Measurements from ENCODE around the gene CYTH3.
A peak's percentile ranks its signal among the peaks of the same experiment; 100 is the strongest.

The CYTH3 gene

GRCh38 chr7:6279341-6279740 is 6.9 kb upstream of the CYTH3 start:
- DNase-seq: no peak

- no peak for DNase-seq
Observed at GRCh38 chr7:6278749-6279310, 6.4 kb upstream of the CYTH3 start.

GRCh38 chr7:6277476-6277875 is 5.1 kb upstream of the CYTH3 start:
- no peak for DNase-seq

GRCh38 chr7:6276911-6277408 is 4.5 kb upstream of the CYTH3 start:
- DNase-seq: no peak

GRCh38 chr7:6274743-6275142 is 2.3 kb upstream of the CYTH3 start:
- no peak for DNase-seq

- DNase-seq: no peak
Observed at GRCh38 chr7:6273917-6274630, 1.6 kb upstream of the CYTH3 start.

GRCh38 chr7:6273380-6273837 is 985 bp upstream of the CYTH3 start:
- peak; percentile 9 for DNase-seq

- peak; percentile 18 for DNase-seq
Observed at GRCh38 chr7:6271694-6272440, 557 bp downstream of the CYTH3 start.

GRCh38 chr7:6271060-6271658 is 1.3 kb downstream of the CYTH3 start:
- peak; percentile 37 for DNase-seq

GRCh38 chr7:6269527-6269926 is 2.9 kb downstream of the CYTH3 start:
- no peak for DNase-seq

- DNase-seq: no peak
Observed at GRCh38 chr7:6268907-6269306, 3.5 kb downstream of the CYTH3 start.

GRCh38 chr7:6268023-6268900 is 4.2 kb downstream of the CYTH3 start:
- no peak for DNase-seq

GRCh38 chr7:6266699-6267098 is 5.7 kb downstream of the CYTH3 start:
- DNase-seq: no peak

- DNase-seq: no peak
Observed at GRCh38 chr7:6262221-6262620, 10.2 kb downstream of the CYTH3 start.

GRCh38 chr7:6261699-6262098 is 10.7 kb downstream of the CYTH3 start:
- DNase-seq: no peak

GRCh38 chr7:6260291-6261187 is 11.9 kb downstream of the CYTH3 start:
- no peak for DNase-seq

GRCh38 chr7:6259257-6259656 is 13.2 kb downstream of the CYTH3 start:
- no peak for DNase-seq

- DNase-seq: no peak
Observed at GRCh38 chr7:6258440-6259182, 13.8 kb downstream of the CYTH3 start.

GRCh38 chr7:6257675-6258074 is 14.7 kb downstream of the CYTH3 start:
- no peak for DNase-seq

- DNase-seq: no peak
Observed at GRCh38 chr7:6256677-6257535, 15.5 kb downstream of the CYTH3 start.

All from NCI-H526 treated with DMSO at 0.1 percent for 48 hours (cell line).